ENCODE results near the gene TMEM51. TPM values are rescaled to one million over a fixed set of nuclear protein-coding genes. Genes with fewer than 3 reads are reported as not detected.
A peak's percentile ranks its signal among the peaks of the same experiment; 100 is the strongest.

The TMEM51 gene
- total RNA-seq, 2 donors from 2014 or later: 26.5 to 36.9 TPM

DNA sequence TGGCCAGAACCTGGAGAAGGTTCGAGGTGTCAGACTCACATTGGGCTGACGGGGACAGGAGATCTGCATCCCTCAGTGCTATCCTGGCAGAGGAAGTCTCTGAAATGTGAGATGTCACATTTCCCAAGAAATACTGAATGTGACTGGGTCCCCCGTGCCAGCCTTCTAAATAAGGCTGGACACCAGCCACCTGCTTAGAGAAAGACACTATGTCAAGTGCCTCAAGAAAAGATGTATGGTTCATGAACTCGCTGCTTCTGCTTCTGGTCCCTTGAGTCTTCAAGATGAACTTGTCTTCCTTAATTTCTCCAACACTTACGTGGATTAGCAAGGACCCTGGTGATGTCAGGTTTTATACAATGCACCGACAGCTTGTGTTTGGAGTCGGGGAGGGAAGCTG is 51.4 kb downstream of the TMEM51 start:
- no peak for ATAC-seq
- DNase-seq: no peak
- WGBS, 2 donors: 72 to 76% methylated on average over 7 of the region's 7 CpGs
- H3K36me3 ChIP-seq (replicated peaks in 1 of 2; ENCODE audit: insufficient read depth in 1 of 2, low read depth in 2 of 2): no peaks in the 10 kb centered on the region
- H3K9me3 ChIP-seq: no peaks in the 10 kb centered on the region
- H3K27me3 ChIP-seq: no peaks in the 10 kb centered on the region
- TF ChIP-seq, protein P1, sequence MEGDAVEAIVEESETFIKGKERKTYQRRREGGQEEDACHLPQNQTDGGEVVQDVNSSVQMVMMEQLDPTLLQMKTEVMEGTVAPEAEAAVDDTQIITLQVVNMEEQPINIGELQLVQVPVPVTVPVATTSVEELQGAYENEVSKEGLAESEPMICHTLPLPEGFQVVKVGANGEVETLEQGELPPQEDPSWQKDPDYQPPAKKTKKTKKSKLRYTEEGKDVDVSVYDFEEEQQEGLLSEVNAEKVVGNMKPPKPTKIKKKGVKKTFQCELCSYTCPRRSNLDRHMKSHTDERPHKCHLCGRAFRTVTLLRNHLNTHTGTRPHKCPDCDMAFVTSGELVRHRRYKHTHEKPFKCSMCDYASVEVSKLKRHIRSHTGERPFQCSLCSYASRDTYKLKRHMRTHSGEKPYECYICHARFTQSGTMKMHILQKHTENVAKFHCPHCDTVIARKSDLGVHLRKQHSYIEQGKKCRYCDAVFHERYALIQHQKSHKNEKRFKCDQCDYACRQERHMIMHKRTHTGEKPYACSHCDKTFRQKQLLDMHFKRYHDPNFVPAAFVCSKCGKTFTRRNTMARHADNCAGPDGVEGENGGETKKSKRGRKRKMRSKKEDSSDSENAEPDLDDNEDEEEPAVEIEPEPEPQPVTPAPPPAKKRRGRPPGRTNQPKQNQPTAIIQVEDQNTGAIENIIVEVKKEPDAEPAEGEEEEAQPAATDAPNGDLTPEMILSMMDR (IDR thresholded peaks at IDR 0.05): no peak
- TF ChIP-seq POLR2A (IDR thresholded peaks at IDR 0.05): no peak
- H3K4me3 ChIP-seq: no peak overlapping the region
- peak overlapping the region in 3 of 4 donors; percentile 93 to 95 (median 94) for H3K27ac ChIP-seq
- H3K4me1 ChIP-seq: peaks cover 94% of the 10 kb centered on the region
- intact Hi-C loops (cut with DNase I): no loop called here

DNA sequence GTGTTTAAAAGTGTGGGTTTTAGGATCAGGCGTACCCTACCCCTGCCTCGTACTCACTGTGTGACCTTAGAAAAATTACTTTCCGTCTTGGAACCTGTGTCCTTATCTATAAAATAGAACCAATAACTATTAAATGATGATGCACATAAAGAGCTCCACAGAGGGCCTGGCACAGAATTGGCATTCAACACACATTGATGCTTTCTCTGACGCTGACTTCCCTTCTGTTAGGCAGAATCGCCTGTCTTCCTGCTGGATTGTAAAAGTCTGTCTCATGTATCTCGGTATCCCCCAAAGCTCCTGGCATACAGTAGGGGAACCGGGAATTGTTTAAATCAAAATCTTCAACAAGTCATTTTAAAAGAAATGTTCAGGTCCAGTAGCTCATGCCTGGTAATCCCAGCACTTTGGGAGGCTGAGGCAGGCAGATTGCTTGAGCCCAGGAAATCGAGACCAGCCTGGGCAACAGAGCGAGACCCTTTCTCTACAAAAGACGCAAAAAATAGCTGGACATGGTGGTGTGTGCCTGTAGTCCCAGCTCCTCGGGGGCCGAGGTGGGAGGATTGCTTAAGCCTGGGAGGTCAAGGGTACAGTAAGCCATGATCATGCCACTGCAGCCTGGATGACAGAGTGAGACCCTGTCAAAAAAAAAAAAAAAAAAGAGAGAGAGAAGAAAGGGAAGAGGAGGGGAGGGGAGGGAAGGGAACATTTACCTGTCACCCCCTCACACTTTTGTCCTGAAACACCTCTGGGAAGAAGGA is 52.2 kb downstream of the TMEM51 start:
- intact Hi-C loops (cut with DNase I): no loop called here

DNA sequence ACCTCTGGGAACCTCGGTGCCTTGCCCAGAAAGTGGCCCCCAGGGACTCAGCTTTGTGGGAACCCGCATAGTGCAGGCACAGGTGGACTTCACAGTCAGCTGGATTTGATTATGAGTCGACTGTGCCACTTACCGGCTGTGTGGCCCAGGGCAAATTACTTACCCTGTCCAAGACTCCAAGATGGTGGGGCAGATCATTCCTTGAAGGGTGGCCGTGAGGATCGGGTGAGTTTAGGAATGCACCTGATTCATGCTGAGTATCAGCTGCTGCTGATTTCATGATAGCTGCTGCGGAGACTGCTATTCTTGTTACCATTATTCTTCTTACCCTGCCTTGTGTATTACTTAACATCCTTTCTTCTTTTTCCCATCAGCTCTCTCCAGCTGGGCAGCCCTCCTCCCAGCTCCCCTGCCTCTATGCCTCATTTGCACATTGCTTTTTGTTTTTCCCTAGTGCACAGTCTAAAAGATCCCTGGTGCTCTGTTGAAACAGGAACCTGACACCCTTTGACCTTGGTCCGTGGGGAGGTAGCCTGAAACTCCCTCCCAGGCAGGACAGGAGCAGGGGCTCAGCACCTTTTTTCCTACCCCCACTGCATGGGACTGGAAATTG is 53.0 kb downstream of the TMEM51 start:
- Histone ChIP-seq H3K9me3 (no peaks in the 10 kb centered on the region), H3K4me1 (peaks cover 95% of the 10 kb centered on the region), H3K4me3 (no peak overlapping the region), H3K36me3 (replicated peaks in 1 of 2; ENCODE audit: insufficient read depth in 1 of 2, low read depth in 2 of 2) (no peaks in the 10 kb centered on the region), H3K27me3 (no peaks in the 10 kb centered on the region), H3K27ac (peak overlapping the region; percentile 64 to 95 (median 86))
- DNase-seq: peak in 2 of 4 donors; percentile 60 to 65
- intact Hi-C loops (cut with DNase I): no loop called here
- WGBS, 2 donors: 10 to 20% methylated on average over 6 to 8 of the region's 8 CpGs
- peak; percentile 6 for ATAC-seq
- TF ChIP-seq POLR2A (IDR thresholded peaks at IDR 0.05): peak in 1 of 3 donors; percentile 25
- TF ChIP-seq, protein P1 (IDR thresholded peaks at IDR 0.05): no peak

More for the DNA sequence above, 52.2 kb downstream of the TMEM51 start:
- DNase-seq: no peak
- Histone ChIP-seq H3K36me3 (replicated peaks in 1 of 2; ENCODE audit: insufficient read depth in 1 of 2, low read depth in 2 of 2) (no peaks in the 10 kb centered on the region), H3K27ac (peak overlapping the region in 3 of 4 donors; percentile 78 to 95 (median 94)), H3K4me3 (no peak overlapping the region), H3K4me1 (peaks cover 94% of the 10 kb centered on the region), H3K9me3 (no peaks in the 10 kb centered on the region), H3K27me3 (no peaks in the 10 kb centered on the region)
- no peak for ATAC-seq
- no peak for TF ChIP-seq POLR2A (IDR thresholded peaks at IDR 0.05)
- TF ChIP-seq, protein P1 (IDR thresholded peaks at IDR 0.05): no peak
- 59 to 60% methylated on average over 12 of the region's 12 CpGs for WGBS, 2 donors

DNA sequence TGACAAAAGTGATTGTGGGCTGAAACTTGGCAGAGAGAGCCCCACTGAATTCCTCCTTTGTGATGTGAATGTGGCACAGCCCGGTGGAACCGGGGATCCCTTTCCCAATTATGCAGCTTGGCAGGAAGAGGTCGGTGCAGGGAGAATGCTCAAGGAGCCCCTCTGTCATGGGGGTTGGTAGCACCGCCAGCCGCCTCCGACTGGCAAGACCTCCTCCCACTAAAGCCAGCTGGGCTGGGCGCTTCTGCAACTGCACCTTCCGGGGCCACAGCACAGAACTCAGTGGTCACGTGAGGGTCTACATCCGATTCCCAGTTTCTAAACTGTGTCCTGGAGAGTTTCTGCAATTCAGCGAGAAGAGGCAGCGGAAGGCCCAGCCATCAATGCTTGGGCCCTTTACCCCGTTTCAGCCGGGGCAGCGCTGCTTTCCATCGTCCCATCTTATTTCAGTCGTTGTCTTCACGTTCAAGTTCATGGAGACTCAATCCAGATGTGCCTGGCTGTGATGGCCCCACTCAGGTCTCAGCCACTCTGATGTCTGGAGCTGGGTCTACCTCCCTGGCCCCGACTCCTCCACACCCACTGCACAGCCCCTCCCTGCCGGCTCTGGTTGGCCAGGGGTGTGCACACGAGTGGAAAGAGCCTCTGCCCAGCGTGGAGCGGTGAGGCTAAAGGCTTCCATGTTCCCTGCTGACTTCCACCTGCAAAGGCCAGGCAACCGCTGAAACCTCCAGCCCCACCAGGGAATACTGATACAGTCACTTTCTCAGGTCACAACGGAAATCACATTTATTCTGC is 53.7 kb downstream of the TMEM51 start:
- ATAC-seq (peak; percentile 37), DNase-seq (no peak)
- no peaks in the 10 kb centered on the region for H3K36me3 ChIP-seq (replicated peaks in 1 of 2; ENCODE audit: insufficient read depth in 1 of 2, low read depth in 2 of 2)
- peak overlapping the region; percentile 64 to 95 (median 86) for H3K27ac ChIP-seq
- no peak overlapping the region for H3K4me3 ChIP-seq
- peaks cover 94% of the 10 kb centered on the region for H3K4me1 ChIP-seq
- H3K27me3 ChIP-seq: no peaks in the 10 kb centered on the region
- intact Hi-C loops (cut with DNase I): no loop called here
- TF ChIP-seq POLR2A (IDR thresholded peaks at IDR 0.05): peak in 2 of 3 donors; percentile 10 to 30
- TF ChIP-seq, protein P1 (IDR thresholded peaks at IDR 0.05): no peak
- H3K9me3 ChIP-seq: no peaks in the 10 kb centered on the region
- 41 to 45% methylated on average over 17 to 25 of the region's 25 CpGs for WGBS, 2 donors

Measured in body of pancreas (tissue), 4 donors.